Measurements from ENCODE around the gene YRDC.

Gene YRDC

GRCh38 chr1:37797750-37798345 is 10.2 kb downstream of the YRDC start:
- no peak for TF ChIP-seq CTCF (IDR thresholded peaks at IDR 0.05)
- Histone ChIP-seq H3K36me3 (peaks cover 17% of the 10 kb centered on the region), H3K4me3 (ENCODE audit: low read depth in 1 of 2, low read length in 1 of 2) (no peak overlapping the region), H3K9me3 (no peaks in the 10 kb centered on the region), H3K4me1 (ENCODE audit: control insufficient read depth in 1 of 2, insufficient read depth in 1 of 2, low read depth in 1 of 2, low read length in 1 of 2) (peaks cover 0 to 6% of the 10 kb centered on the region in 2 experiments), H3K27ac (no peak overlapping the region), H3K27me3 (peaks cover 45% of the 10 kb centered on the region)

DNA sequence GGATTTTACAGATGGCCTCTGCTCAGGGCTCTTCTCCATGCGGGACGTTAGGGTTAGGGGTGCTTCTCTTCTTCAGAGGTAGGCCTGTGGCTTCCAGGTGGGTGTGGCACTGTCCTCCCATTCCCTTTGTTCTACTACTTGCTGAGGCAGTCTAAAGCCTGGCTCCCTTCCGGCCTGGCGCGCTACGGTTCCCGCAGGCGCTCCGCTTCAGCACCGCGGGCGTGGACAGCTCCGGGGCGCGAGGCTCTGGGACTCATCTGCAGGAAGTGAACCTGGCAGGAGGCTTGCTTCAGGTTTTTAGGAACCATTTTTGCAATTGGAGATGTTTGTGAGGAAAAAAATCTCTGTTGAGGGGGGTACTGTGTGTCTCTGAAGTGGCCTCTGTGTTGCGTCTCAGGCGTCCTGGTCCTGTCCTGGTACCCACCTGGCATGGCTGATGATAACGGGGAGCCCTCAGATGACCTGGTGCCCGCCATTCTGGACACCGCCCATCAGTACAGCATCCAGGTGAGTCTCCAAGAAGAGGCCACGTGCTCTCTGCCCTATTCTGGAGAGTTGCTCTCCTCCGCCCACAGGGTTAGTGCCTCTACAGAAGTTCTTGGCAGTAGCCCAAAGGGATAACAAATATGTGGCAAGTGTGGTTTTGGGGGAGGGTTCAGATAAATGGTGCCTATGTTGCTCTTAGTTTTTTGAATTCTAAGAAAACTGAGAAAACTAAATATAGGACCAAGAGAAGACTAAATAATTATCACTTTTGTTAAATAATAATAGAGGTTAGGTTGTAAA is 12.5 kb downstream of the YRDC start:
- H3K9me3 ChIP-seq, result no peaks in the 10 kb centered on the region
- peaks cover 0 to 6% of the 10 kb centered on the region in 2 experiments for H3K4me1 ChIP-seq (ENCODE audit: control insufficient read depth in 1 of 2, insufficient read depth in 1 of 2, low read depth in 1 of 2, low read length in 1 of 2)
- H3K27ac ChIP-seq, result no peak overlapping the region
- H3K27me3 ChIP-seq, result peaks cover 68% of the 10 kb centered on the region
- H3K36me3 ChIP-seq, result no peaks in the 10 kb centered on the region
- TF ChIP-seq CTCF (IDR thresholded peaks at IDR 0.05), result no peak
- no peak overlapping the region for H3K4me3 ChIP-seq (ENCODE audit: low read depth in 1 of 2, low read length in 1 of 2)

DNA sequence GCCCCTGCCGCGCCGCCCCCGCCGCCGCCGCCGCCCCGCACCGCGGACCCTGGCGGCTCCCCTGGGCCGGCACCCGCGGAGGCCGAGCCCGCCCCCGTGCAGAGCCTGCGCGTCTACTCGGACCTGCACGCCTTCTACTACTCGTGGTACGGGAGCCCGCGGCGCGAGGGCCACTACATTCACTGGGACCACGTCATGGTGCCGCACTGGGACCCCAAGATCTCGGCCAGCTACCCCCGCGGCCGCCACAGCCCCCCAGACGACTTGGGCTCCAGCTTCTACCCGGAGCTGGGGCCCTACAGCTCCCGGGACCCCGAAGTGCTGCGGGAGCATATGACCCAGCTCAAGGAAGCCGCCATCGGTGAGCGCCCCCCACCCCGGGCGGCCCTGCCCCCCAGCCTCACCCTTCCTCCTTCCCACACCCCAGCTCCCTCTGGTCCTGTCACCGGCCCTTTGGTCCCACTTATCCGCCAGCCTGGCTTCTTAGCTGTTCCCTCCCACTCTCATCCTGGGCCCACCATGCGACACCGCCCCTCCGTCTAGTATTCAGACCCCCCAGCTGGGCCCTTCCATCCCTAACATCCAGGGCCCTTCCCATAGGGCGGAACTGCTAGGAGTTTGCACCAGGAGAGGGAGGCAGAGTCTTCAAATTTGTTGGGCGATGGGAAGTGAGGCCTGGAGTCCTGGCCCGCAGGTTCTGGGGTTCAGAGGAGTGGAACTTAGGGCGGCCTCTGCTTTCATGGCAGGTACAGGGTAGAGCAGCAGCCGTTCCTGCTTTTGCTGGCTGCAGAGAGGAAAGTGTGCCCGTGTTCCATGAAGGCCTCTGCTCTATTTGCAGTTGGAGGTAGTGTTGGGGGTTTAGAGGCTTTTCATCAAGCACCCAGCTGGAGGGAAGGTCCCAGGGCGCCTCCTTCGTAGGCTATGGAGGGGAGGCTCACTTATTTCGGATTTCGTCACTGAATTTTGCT is 13.4 kb downstream of the YRDC start:
- peaks cover 76% of the 10 kb centered on the region for H3K27me3 ChIP-seq
- no peaks in the 10 kb centered on the region for H3K36me3 ChIP-seq
- H3K27ac ChIP-seq, result no peak overlapping the region
- H3K9me3 ChIP-seq, result no peaks in the 10 kb centered on the region
- H3K4me3 ChIP-seq (ENCODE audit: low read depth in 1 of 2, low read length in 1 of 2), result no peak overlapping the region
- TF ChIP-seq CTCF (IDR thresholded peaks at IDR 0.05), result no peak
- H3K4me1 ChIP-seq (ENCODE audit: control insufficient read depth in 1 of 2, insufficient read depth in 1 of 2, low read depth in 1 of 2, low read length in 1 of 2), result peaks cover 0 to 6% of the 10 kb centered on the region in 2 experiments

DNA sequence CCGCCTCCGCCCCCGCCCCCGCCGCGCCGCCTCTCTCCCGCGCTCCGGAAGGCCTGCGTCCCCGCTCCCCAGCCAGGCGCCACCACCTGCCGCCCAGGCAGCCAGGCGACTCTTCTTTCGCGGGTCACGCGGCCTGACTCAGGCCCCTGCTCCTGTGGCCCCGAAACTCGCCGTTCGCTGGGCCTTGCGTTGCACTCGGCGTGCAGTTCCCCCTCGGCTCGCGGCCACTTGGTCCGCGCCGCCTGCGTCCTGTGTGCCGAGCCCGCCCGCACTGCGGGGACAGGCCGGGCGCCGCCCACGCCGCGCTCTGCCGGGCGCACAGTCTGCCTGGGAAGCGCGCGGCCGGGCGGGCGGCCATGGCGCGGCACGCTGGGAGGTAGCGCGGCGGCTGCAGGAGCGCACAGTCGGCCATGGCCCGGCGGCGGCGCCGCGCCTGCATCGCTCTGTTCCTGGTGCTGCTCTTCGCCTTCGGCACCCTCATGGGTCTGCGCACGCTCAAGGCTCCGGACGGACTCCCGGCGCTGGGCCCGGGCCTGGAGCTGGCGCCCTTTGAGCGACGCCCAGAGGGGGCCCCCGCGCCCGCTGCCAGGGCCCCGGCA is 14.1 kb downstream of the YRDC start, which contains the start of gene MANEAL:
Gene MANEAL (plus strand): TSS at position 75 of the 599 bp plus-strand sequence. CDS start 336 bp downstream, at position 411.
- Histone ChIP-seq H3K27ac (no peak within 1 kb of the TSS), H3K36me3 (no peaks in the 10 kb centered on the region), H3K9me3 (no peaks in the 10 kb centered on the region), H3K27me3 (peaks cover 84% of the 10 kb centered on the region), H3K4me3 (ENCODE audit: low read depth in 1 of 2, low read length in 1 of 2) (no peak within 1 kb of the TSS), H3K4me1 (ENCODE audit: control insufficient read depth in 1 of 2, insufficient read depth in 1 of 2, low read depth in 1 of 2, low read length in 1 of 2) (peaks cover 0 to 6% of the 10 kb centered on the region in 2 experiments)
- no peak for TF ChIP-seq CTCF (IDR thresholded peaks at IDR 0.05)
